HepG2 (cell line): Measurements from ENCODE around the gene ARAP3. TPM values are rescaled to one million over a fixed set of nuclear protein-coding genes. Genes with fewer than 3 reads are reported as not detected.

Experiments used
- CEBPB ChIP-seq: IDR thresholded peaks from 2 replicates; pipeline ENCODE4 v1.6.1; 2011; ENCODE audit warnings: low read depth, low read length, improper control_type of control experiment, borderline replicate concordance
- PRDM15 ChIP-seq: sonication (generic); formaldehyde crosslinking; IDR thresholded peaks from 2 replicates; pipeline ENCODE4 v1.4.0; 2020; ENCODE audit warnings: missing genetic modification reagents
- SETDB1 ChIP-seq: sonication (generic); formaldehyde crosslinking; IDR thresholded peaks from 2 replicates; pipeline ENCODE4 v1.5.1; 2020; ENCODE audit warnings: missing genetic modification reagents, mild to moderate bottlenecking, borderline replicate concordance
- SNAPC4 ChIP-seq: sonication (generic); formaldehyde crosslinking; IDR thresholded peaks from 2 replicates; pipeline ENCODE4 v1.4.0; 2020; ENCODE audit warnings: mild to moderate bottlenecking, missing genetic modification reagents
- SNAPC5 ChIP-seq: sonication (generic); formaldehyde crosslinking; IDR thresholded peaks from 2 replicates; pipeline ENCODE4 v1.8.1; 2023; ENCODE audit warnings: mild to moderate bottlenecking, missing genetic modification reagents, borderline replicate concordance
- SRSF1 ChIP-seq: fragments of 200-400 bp; formaldehyde crosslinking; optimal IDR thresholded peaks from 2 replicates; pipeline ENCODE3; 2017; ENCODE audit warnings: mild to moderate bottlenecking, low read depth, low read length, moderate library complexity
- ZFP90 ChIP-seq: sonication (generic); formaldehyde crosslinking; IDR thresholded peaks from 2 replicates; pipeline ENCODE4 v1.8.0; 2022; ENCODE audit warnings: missing genetic modification reagents, mild to moderate bottlenecking, inconsistent platforms, borderline replicate concordance
- ZNF318 ChIP-seq: sonication (generic); formaldehyde crosslinking; IDR thresholded peaks from 2 replicates; pipeline ENCODE4 v1.4.0; 2020; ENCODE audit warnings: mild to moderate bottlenecking, missing genetic modification reagents
- ZNF672 ChIP-seq: sonication (generic); formaldehyde crosslinking; IDR thresholded peaks from 2 replicates; pipeline ENCODE4 v1.8.1; 2022; ENCODE audit warnings: missing genetic modification reagents
- ZNF709 ChIP-seq: sonication (generic); formaldehyde crosslinking; IDR thresholded peaks from 2 replicates; pipeline ENCODE4 v1.5.0; 2020; ENCODE audit warnings: mild to moderate bottlenecking, missing genetic modification reagents
- ZNF850 ChIP-seq: sonication (generic); formaldehyde crosslinking; conservative IDR thresholded peaks from 2 replicates; pipeline ENCODE4 v1.9.0; 2021; ENCODE audit warnings: mild to moderate bottlenecking, missing genetic modification reagents
- polyA plus RNA-seq, 8 experiments: library from polyadenylated mRNA; depleted of rRNA in 3 of 8; stranded (reverse) in 7 of 8; unstranded in 1 of 8; fragments of >200 nt; fragmentation: Illumina TruSeq in 4 of 8; extraction: Trizol in 4 of 8; gene quantifications; 2 replicates each; pipeline versions ENCODE4 v1.2.1 to v1.2.3, GENCODE V29; 2011 to 2016; ENCODE audit warnings: low read depth in 4 of 8, missing spikeins in 1 of 8, mixed read lengths in 1 of 8; ENCODE audit not compliant: insufficient read depth in 1 of 8
- total RNA-seq, 5 experiments: library from RNA; depleted of rRNA; stranded (reverse); fragments of >200 nt; fragmentation: Illumina TruSeq; extraction: Trizol; gene quantifications; 2 replicates each; pipeline ENCODE4 v1.2.3, GENCODE V29; 2016; ENCODE audit warnings: low read depth in 1 of 5

ARAP3 gene
- total and polyA plus RNA-seq, 2 of the 13 experiments (the other 11 are each of a cell fraction or from before 2014, with no cell fraction given): 0.25 TPM; not detected in 1

- TF ChIP-seq ZNF318 (CRISPR knock-in tag) (no peak), ZNF709 (CRISPR knock-in tag) (no peak), SETDB1 (CRISPR knock-in tag) (no peak), ZNF850 (CRISPR knock-in tag) (no peak), SRSF1 (peak; percentile 1), PRDM15 (CRISPR knock-in tag) (no peak), ZNF672 (CRISPR knock-in tag) (no peak), SNAPC4 (CRISPR knock-in tag) (no peak), ZFP90 (CRISPR knock-in tag) (no peak), CEBPB (no peak), SNAPC5 (CRISPR knock-in tag) (no peak)
Observed at GRCh38 chr5:141637767-141638419, 44.1 kb downstream of the ARAP3 start (continued).
